ENCODE measurements around the gene XPO4.

XPO4 gene

GRCh38 chr13:20778311-20778710 lies 124.2 kb downstream of the XPO4 start:
- H3K27ac ChIP-seq, result no peak overlapping the region
- no peak for TF ChIP-seq CTCF (IDR thresholded peaks at IDR 0.05)
- H3K4me3 ChIP-seq (ENCODE audit: low read depth in 1 of 2, low read length in 1 of 2), result no peak overlapping the region
- peaks cover 4% of the 10 kb centered on the region for H3K36me3 ChIP-seq
- no peaks in the 10 kb centered on the region for H3K9me3 ChIP-seq
- H3K27me3 ChIP-seq, result no peaks in the 10 kb centered on the region
- H3K4me1 ChIP-seq (ENCODE audit: control insufficient read depth in 1 of 2, insufficient read depth in 1 of 2, low read depth in 1 of 2, low read length in 1 of 2), result peaks cover under 1 to 6% of the 10 kb centered on the region in 2 experiments

GRCh38 chr13:20776751-20777150 lies 125.8 kb downstream of the XPO4 start:
- no peaks in the 10 kb centered on the region for H3K36me3 ChIP-seq

DNA sequence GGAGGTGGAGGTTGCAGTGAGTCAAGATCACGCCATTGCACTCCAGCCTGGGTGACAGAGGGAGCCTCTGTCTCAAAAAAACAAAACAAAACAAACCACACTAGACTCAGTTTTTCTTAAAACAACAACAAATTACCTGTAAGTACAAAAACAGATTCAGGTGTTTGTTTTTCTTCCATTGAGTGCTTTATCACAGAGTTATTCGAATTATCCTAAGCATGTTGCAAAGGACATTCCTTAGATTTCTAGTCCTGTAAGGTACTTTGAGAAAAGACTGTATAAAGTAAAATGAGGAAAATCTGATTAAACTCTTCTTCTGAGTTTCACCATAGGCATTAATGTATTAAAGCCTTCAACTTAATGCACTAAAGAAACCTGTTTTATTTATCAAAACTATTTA lies 126.6 kb downstream of the XPO4 start:
- Histone ChIP-seq H3K4me1 (ENCODE audit: control insufficient read depth in 1 of 2, insufficient read depth in 1 of 2, low read depth in 1 of 2, low read length in 1 of 2) (peaks cover 11 to 16% of the 10 kb centered on the region in 2 experiments), H3K27me3 (no peaks in the 10 kb centered on the region), H3K36me3 (no peaks in the 10 kb centered on the region), H3K4me3 (ENCODE audit: low read depth in 1 of 2, low read length in 1 of 2) (no peak overlapping the region), H3K9me3 (no peaks in the 10 kb centered on the region), H3K27ac (no peak overlapping the region)
- TF ChIP-seq CTCF (IDR thresholded peaks at IDR 0.05), result no peak

More at GRCh38 chr13:20776751-20777150, 125.8 kb downstream of the XPO4 start:
- no peak for TF ChIP-seq CTCF (IDR thresholded peaks at IDR 0.05)
- Histone ChIP-seq H3K27ac (no peak overlapping the region), H3K4me1 (ENCODE audit: control insufficient read depth in 1 of 2, insufficient read depth in 1 of 2, low read depth in 1 of 2, low read length in 1 of 2) (peaks cover 11 to 16% of the 10 kb centered on the region in 2 experiments), H3K9me3 (no peaks in the 10 kb centered on the region), H3K27me3 (no peaks in the 10 kb centered on the region), H3K4me3 (ENCODE audit: low read depth in 1 of 2, low read length in 1 of 2) (no peak overlapping the region)

- no peaks in the 10 kb centered on the region for H3K27me3 ChIP-seq
- no peak overlapping the region for H3K4me3 ChIP-seq (ENCODE audit: low read depth in 1 of 2, low read length in 1 of 2)
- no peak overlapping the region for H3K27ac ChIP-seq
- no peaks in the 10 kb centered on the region for H3K9me3 ChIP-seq
- H3K4me1 ChIP-seq (ENCODE audit: control insufficient read depth in 1 of 2, insufficient read depth in 1 of 2, low read depth in 1 of 2, low read length in 1 of 2), result peaks cover 11 to 16% of the 10 kb centered on the region in 2 experiments
- no peaks in the 10 kb centered on the region for H3K36me3 ChIP-seq
- no peak for TF ChIP-seq CTCF (IDR thresholded peaks at IDR 0.05)
These were observed 127.8 kb downstream of the XPO4 start for GRCh38 chr13:20774746-20775145.

- H3K27me3 ChIP-seq, result no peaks in the 10 kb centered on the region
- peak within 1 kb of the TSS; percentile 78 to 90 for H3K4me3 ChIP-seq (ENCODE audit: low read depth in 1 of 2, low read length in 1 of 2)
- H3K9me3 ChIP-seq, result no peaks in the 10 kb centered on the region
- no peaks in the 10 kb centered on the region for H3K36me3 ChIP-seq
- peak within 1 kb of the TSS; percentile 79 for H3K27ac ChIP-seq
- TF ChIP-seq CTCF (IDR thresholded peaks at IDR 0.05), result peak; percentile 24
- H3K4me1 ChIP-seq (ENCODE audit: control insufficient read depth in 1 of 2, insufficient read depth in 1 of 2, low read depth in 1 of 2, low read length in 1 of 2), result peaks cover 11 to 16% of the 10 kb centered on the region in 2 experiments
These were observed 129.1 kb downstream of the XPO4 start, which contains the start of gene EEF1AKMT1 for GRCh38 chr13:20773194-20774080. TSS of gene EEF1AKMT1 (minus strand) at chr13:20773961. CDS start at chr13:20757598, 16,363 bp downstream.

All from neutrophil (primary cell).